ENCODE data around the gene ASNSD1.

DNA sequence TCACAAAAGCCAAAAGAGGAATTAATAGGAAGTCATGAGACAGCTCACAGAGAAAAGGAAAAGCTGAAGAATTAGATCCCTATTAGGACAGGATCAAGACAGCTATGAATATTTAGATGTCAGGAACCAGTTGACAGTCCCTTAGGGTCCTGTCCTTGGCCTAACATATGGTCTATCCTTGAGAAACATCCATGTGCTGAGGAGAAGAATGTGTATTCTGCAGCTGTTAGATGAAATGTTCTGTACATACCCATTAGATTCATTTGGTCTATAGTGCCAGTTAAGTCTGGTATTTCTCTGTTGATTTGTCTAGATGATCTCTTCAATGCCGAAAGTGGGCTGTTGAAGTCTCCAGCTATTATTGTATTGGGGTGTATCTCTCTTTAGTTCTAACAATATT is 43.1 kb upstream of the ASNSD1 start:
- TF ChIP-seq, protein P1, sequence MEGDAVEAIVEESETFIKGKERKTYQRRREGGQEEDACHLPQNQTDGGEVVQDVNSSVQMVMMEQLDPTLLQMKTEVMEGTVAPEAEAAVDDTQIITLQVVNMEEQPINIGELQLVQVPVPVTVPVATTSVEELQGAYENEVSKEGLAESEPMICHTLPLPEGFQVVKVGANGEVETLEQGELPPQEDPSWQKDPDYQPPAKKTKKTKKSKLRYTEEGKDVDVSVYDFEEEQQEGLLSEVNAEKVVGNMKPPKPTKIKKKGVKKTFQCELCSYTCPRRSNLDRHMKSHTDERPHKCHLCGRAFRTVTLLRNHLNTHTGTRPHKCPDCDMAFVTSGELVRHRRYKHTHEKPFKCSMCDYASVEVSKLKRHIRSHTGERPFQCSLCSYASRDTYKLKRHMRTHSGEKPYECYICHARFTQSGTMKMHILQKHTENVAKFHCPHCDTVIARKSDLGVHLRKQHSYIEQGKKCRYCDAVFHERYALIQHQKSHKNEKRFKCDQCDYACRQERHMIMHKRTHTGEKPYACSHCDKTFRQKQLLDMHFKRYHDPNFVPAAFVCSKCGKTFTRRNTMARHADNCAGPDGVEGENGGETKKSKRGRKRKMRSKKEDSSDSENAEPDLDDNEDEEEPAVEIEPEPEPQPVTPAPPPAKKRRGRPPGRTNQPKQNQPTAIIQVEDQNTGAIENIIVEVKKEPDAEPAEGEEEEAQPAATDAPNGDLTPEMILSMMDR (IDR thresholded peaks at IDR 0.05 in 8 of 11, conservative IDR thresholded peaks at IDR 0.05 in 3 of 11) = no peak
- TF ChIP-seq POLR2AphosphoS5 (IDR thresholded peaks at IDR 0.05) (no peak), POLR2A (IDR thresholded peaks at IDR 0.05) (no peak)

All from spleen (tissue), 7 donors.